Gastroesophageal sphincter (tissue), 4 donors: ENCODE data around the gene SIPA1L3. TPM values are rescaled to one million over a fixed set of nuclear protein-coding genes. Genes with fewer than 3 reads are reported as not detected.
A peak's percentile ranks its signal among the peaks of the same experiment; 100 is the strongest.

Experiments
- ATAC-seq: fragments of 150-250 bp; one replicate; pipeline ENCODE4 v1.9.1; 2016; ENCODE audit warnings: mild to moderate bottlenecking, moderate library complexity
- H3K27ac ChIP-seq, 4 donors: fragments of 200-600 bp; sonication (generic) in 3 of 4; 1 replicate in 3 of 4; 2 replicates in 1 of 4; pipeline ENCODE4 v1.5.1; 2016 to 2019
- H3K27me3 ChIP-seq: fragments of 200-600 bp; sonication (generic); one replicate; pipeline ENCODE4 v1.5.1; 2019
- H3K36me3 ChIP-seq, 2 donors: fragments of 200-600 bp; sonication (generic); one replicate each; pipeline ENCODE4 v1.5.1; 2019; ENCODE audit warnings: control low read depth in 1 of 2
- H3K4me1 ChIP-seq, 3 donors: fragments of 200-600 bp; sonication (generic); 1 replicate in 2 of 3; 2 replicates in 1 of 3; pipeline ENCODE4 v1.5.1; 2016 to 2019; ENCODE audit warnings: control low read depth in 2 of 3
- H3K4me3 ChIP-seq, 2 donors: fragments of 200-600 bp; sonication (generic); one replicate each; pipeline ENCODE4 v1.5.1; 2019; ENCODE audit warnings: mild to moderate bottlenecking in 1 of 2, moderate library complexity in 1 of 2
- H3K9me3 ChIP-seq, 3 donors: fragments of 200-600 bp; sonication (generic); one replicate each; pipeline ENCODE4 v1.5.1; 2017 to 2019; ENCODE audit warnings: control low read depth in 2 of 3
- CTCF ChIP-seq, 4 experiments: fragments of 200-600 bp in 2 of 4; fragments of 450-650 bp in 2 of 4; sonication (generic) in 1 of 4; IDR thresholded peaks; one replicate each; pipeline ENCODE4 v1.5.1; 2017 to 2019; ENCODE audit warnings: antibody characterized with exemption in 4 of 4, mild to moderate bottlenecking in 2 of 4, moderate library complexity in 2 of 4
- EP300 ChIP-seq: sonication (generic); formaldehyde crosslinking; IDR thresholded peaks from one replicate; pipeline ENCODE4 v1.6.1; 2017; ENCODE audit warnings: antibody characterized with exemption, mild to moderate bottlenecking
- POLR2A ChIP-seq, 2 donors: fragments of 450-650 bp; IDR thresholded peaks; one replicate each; pipeline ENCODE4 v1.6.1; 2017; ENCODE audit warnings: antibody characterized with exemption in 2 of 2, mild to moderate bottlenecking in 2 of 2, moderate library complexity in 1 of 2
- POLR2AphosphoS5 ChIP-seq: sonication (generic); formaldehyde crosslinking; IDR thresholded peaks from one replicate; pipeline ENCODE4 v1.6.1; 2017; ENCODE audit warnings: antibody characterized with exemption
- WGBS, 2 donors: methylation state at CpG; one replicate each; pipeline ENCODE4 v1.1.5; 2018; ENCODE audit warnings: low coverage in 1 of 2; 5-methylcytosine and 5-hydroxymethylcytosine counted together
- total RNA-seq, 4 donors: library from RNA; depleted of rRNA; stranded (reverse); fragments of >200 nt; gene quantifications; one replicate each; pipeline ENCODE4 v1.1.0, GENCODE V29; 2016

The SIPA1L3 gene
- total RNA-seq, 4 donors from 2014 or later, result 5.9 to 20.2 (median 11.8) TPM

- Histone ChIP-seq H3K4me3 (no peak overlapping the region), H3K27ac (no peak overlapping the region), H3K9me3 (no peaks in the 10 kb centered on the region), H3K27me3 (peaks cover 83% of the 10 kb centered on the region), H3K36me3 (no peaks in the 10 kb centered on the region), H3K4me1 (peaks cover 0 to 3% (median 0%) of the 10 kb centered on the region in 3 donors)
- ATAC-seq, result no peak
- no peak for TF ChIP-seq POLR2AphosphoS5
- no peak for TF ChIP-seq CTCF (IDR thresholded peaks at IDR 0.05)
- no peak for TF ChIP-seq EP300
- TF ChIP-seq POLR2A (IDR thresholded peaks at IDR 0.05), result no peak
- WGBS, 2 donors, result 75 to 85% methylated on average over 4 of the region's 4 CpGs
These were observed 327.6 kb downstream of the SIPA1L3 start for GRCh38 chr19:38234615-38235014.

- WGBS, 2 donors, result 35 to 52% methylated on average over 5 to 8 of the region's 8 CpGs
These were observed 332.8 kb downstream of the SIPA1L3 start for GRCh38 chr19:38239816-38240215.

GRCh38 chr19:38243279-38243673 lies 336.3 kb downstream of the SIPA1L3 start:
- H3K27ac ChIP-seq, result peak overlapping the region in 1 of 4 donors; percentile 95
- peaks cover 0 to 50% (median 16%) of the 10 kb centered on the region in 3 donors for H3K4me1 ChIP-seq
- H3K36me3 ChIP-seq, result no peaks in the 10 kb centered on the region
- no peaks in the 10 kb centered on the region for H3K9me3 ChIP-seq
- no peak for ATAC-seq
- peaks cover 4% of the 10 kb centered on the region for H3K27me3 ChIP-seq
- TF ChIP-seq CTCF (IDR thresholded peaks at IDR 0.05), result no peak
- no peak for TF ChIP-seq POLR2A (IDR thresholded peaks at IDR 0.05)
- peak overlapping the region in 1 of 2 donors; percentile 26 for H3K4me3 ChIP-seq
- 36 to 72% methylated on average over 3 to 5 of the region's 15 CpGs for WGBS, 2 donors

More at GRCh38 chr19:38239816-38240215, 332.8 kb downstream of the SIPA1L3 start:
- H3K27me3 ChIP-seq, result peaks cover 32% of the 10 kb centered on the region
- no peaks in the 10 kb centered on the region for H3K36me3 ChIP-seq
- TF ChIP-seq POLR2AphosphoS5 (no peak), EP300 (no peak), POLR2A (IDR thresholded peaks at IDR 0.05) (no peak), CTCF (IDR thresholded peaks at IDR 0.05) (no peak)
- H3K9me3 ChIP-seq, result no peaks in the 10 kb centered on the region
- peaks cover 0 to 15% (median 5%) of the 10 kb centered on the region in 3 donors for H3K4me1 ChIP-seq
- H3K27ac ChIP-seq, result no peak overlapping the region
- ATAC-seq, result no peak
- no peak overlapping the region for H3K4me3 ChIP-seq

GRCh38 chr19:38245826-38246498 lies 339.0 kb downstream of the SIPA1L3 start:
- H3K4me1 ChIP-seq, result peaks cover 0 to 76% (median 21%) of the 10 kb centered on the region in 3 donors
- TF ChIP-seq POLR2A (IDR thresholded peaks at IDR 0.05) (no peak), EP300 (no peak), CTCF (IDR thresholded peaks at IDR 0.05) (no peak), POLR2AphosphoS5 (peak; percentile 36)
- no peak overlapping the region for H3K4me3 ChIP-seq
- no peaks in the 10 kb centered on the region for H3K9me3 ChIP-seq
- H3K27me3 ChIP-seq, result no peaks in the 10 kb centered on the region
- H3K27ac ChIP-seq, result peak overlapping the region; percentile 73 to 95 (median 82)
- WGBS, 2 donors, result 25 to 36% methylated on average over 12 to 14 of the region's 14 CpGs
- H3K36me3 ChIP-seq, result no peaks in the 10 kb centered on the region
- peak; percentile 71 for ATAC-seq

- H3K27me3 ChIP-seq, result no peaks in the 10 kb centered on the region
- 0 to 62% methylated on average over 1 to 4 of the region's 5 CpGs for WGBS, 2 donors
- no peaks in the 10 kb centered on the region for H3K36me3 ChIP-seq
- no peaks in the 10 kb centered on the region for H3K9me3 ChIP-seq
- no peak overlapping the region for H3K4me3 ChIP-seq
- peaks cover 0 to 87% (median 25%) of the 10 kb centered on the region in 3 donors for H3K4me1 ChIP-seq
- TF ChIP-seq POLR2AphosphoS5 (no peak), POLR2A (IDR thresholded peaks at IDR 0.05) (no peak), EP300 (no peak), CTCF (IDR thresholded peaks at IDR 0.05) (no peak)
- ATAC-seq, result no peak
- peak overlapping the region; percentile 73 to 95 (median 82) for H3K27ac ChIP-seq
These were observed 340.1 kb downstream of the SIPA1L3 start for GRCh38 chr19:38247126-38247525.
